ENCODE measurements around the gene SIRT6. TPM values are rescaled to one million over a fixed set of nuclear protein-coding genes. Genes with fewer than 3 reads are reported as not detected.
A peak's percentile ranks its signal among the peaks of the same experiment; 100 is the strongest.

SIRT6 gene
- total and polyA plus RNA-seq, 10 of the 15 experiments (the other 5 are each of a cell fraction or from before 2014, with no cell fraction given) = 1.3 to 49.6 (median 24.2) TPM

GRCh38 chr19:4217429-4218264 lies 35.3 kb upstream of the SIRT6 start (continued):
- TF ChIP-seq, protein P1, sequence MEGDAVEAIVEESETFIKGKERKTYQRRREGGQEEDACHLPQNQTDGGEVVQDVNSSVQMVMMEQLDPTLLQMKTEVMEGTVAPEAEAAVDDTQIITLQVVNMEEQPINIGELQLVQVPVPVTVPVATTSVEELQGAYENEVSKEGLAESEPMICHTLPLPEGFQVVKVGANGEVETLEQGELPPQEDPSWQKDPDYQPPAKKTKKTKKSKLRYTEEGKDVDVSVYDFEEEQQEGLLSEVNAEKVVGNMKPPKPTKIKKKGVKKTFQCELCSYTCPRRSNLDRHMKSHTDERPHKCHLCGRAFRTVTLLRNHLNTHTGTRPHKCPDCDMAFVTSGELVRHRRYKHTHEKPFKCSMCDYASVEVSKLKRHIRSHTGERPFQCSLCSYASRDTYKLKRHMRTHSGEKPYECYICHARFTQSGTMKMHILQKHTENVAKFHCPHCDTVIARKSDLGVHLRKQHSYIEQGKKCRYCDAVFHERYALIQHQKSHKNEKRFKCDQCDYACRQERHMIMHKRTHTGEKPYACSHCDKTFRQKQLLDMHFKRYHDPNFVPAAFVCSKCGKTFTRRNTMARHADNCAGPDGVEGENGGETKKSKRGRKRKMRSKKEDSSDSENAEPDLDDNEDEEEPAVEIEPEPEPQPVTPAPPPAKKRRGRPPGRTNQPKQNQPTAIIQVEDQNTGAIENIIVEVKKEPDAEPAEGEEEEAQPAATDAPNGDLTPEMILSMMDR (IDR thresholded peaks at IDR 0.05 in 2 of 3, conservative IDR thresholded peaks at IDR 0.05 in 1 of 3; ENCODE audit: control insufficient read depth in 2 of 3, extremely low read depth in 1 of 3, insufficient read depth in 1 of 3, low read depth in 3 of 3, low read length in 3 of 3) = no peak
- TF ChIP-seq CEBPB (IDR thresholded peaks at IDR 0.05; ENCODE audit: borderline replicate concordance in 1 of 2, low read depth in 2 of 2, low read length in 2 of 2) (no peak), KAT2A (conservative IDR thresholded peaks at IDR 0.05; ENCODE audit: control insufficient read depth, low read depth, low read length) (no peak), SUPT20H (IDR thresholded peaks at IDR 0.05; ENCODE audit: borderline replicate concordance, control insufficient read depth, low read depth, low read length) (no peak)

DNA sequence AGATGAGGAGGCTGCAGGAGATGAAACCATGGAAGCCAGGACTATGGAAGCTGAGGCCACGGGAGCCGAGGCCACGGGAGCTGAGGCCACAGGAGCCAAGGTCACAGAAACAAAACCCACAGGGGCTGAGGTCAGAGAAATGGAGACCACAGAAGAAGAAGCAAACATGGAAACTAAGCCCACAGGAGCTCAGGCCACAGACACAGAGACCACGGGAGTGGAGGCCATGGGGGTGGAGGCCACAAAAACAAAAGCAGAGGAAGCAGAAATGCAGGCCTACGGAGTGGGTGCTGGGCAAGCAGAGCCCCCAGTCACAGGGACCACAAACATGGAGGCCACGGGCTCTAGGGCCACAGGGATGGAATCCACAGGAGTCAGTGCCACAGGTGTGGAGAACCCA lies 34.5 kb upstream of the SIRT6 start:
- RAD21 ChIA-PET (ENCODE audit: unreplicated experiment) = no interaction called here
- TF ChIP-seq EGR1 (IDR thresholded peaks at IDR 0.05; ENCODE audit: borderline replicate concordance in 1 of 2, low read depth in 2 of 2, low read length in 2 of 2) = peak in 1 of 2 experiments; percentile 60; a peak in 2 of 3 replicates
- TF ChIP-seq RUNX3 (IDR thresholded peaks at IDR 0.05; ENCODE audit: low read length) = 0 out of 2 replicates have a peak, but pooled peaks have one; percentile 9
- no peak for TF ChIP-seq SMC3 (IDR thresholded peaks at IDR 0.05; ENCODE audit: borderline replicate concordance, low read length)
- no peak for TF ChIP-seq SMAD5 (IDR thresholded peaks at IDR 0.05; ENCODE audit: low read depth)
- DNase-seq (ENCODE audit: low read depth, low spot score) (no peak), ATAC-seq (no peak), FAIRE-seq (no peak)
- H3K27me3 ChIP-seq (replicated peaks in 1 of 2; ENCODE audit: control insufficient read depth in 2 of 2, insufficient read depth in 2 of 2, low read length in 1 of 2) = no peaks in the 10 kb centered on the region
- POLR2A ChIA-PET = interaction anchor here (0.8 to 1.1 kb wide), 2 partner anchors 13 to 17 kb away, joined by 3 to 7 read pairs; partner anchors contain the start of gene EBI3
- H3K4me1 ChIP-seq (ENCODE audit: control insufficient read depth, insufficient read depth, low read length) = peaks cover 23% of the 10 kb centered on the region
- H3K9ac ChIP-seq (ENCODE audit: control insufficient read depth, insufficient read depth, low read length) = no peak overlapping the region
- intact Hi-C loops (cut with micrococcal nuclease; ENCODE audit: unreplicated experiment) (no loop called here), in situ Hi-C loops (cut with MboI) (no loop called here)
- H2AFZ ChIP-seq (ENCODE audit: control insufficient read depth, low read depth, low read length) = no peak overlapping the region
- no TSS peak for BruUV-seq (replicated peaks)
- no peaks in the 10 kb centered on the region; the same call in 2 of the 3 replicates for H3K9me3 ChIP-seq (replicated peaks; ENCODE audit: control insufficient read depth, insufficient read depth, low read length)
- no peaks in the 10 kb centered on the region for H3K36me3 ChIP-seq (ENCODE audit: control insufficient read depth in 2 of 2, insufficient read depth in 2 of 2, low read length in 1 of 2)
- SMC1A ChIA-PET (ENCODE audit: uncharacterized antibody, unreplicated experiment) = no interaction called here
- no peaks in the 10 kb centered on the region for H4K20me1 ChIP-seq (ENCODE audit: control insufficient read depth, insufficient read depth)
- no peaks in the 10 kb centered on the region for H3K79me2 ChIP-seq (ENCODE audit: control insufficient read depth, insufficient read depth, low read length)
- no peak overlapping the region for H3K4me2 ChIP-seq (ENCODE audit: control insufficient read depth, insufficient read depth)
- 77% methylated on average over 6 of the region's 6 CpGs for WGBS (ENCODE audit: insufficient coverage, insufficient replicate concordance, low lambda C conversion rate, missing lambda C conversion rate)
- CTCF ChIA-PET = interaction anchor here (0.8 to 1.4 kb wide), 5 partner anchors 8 to 108 kb away, joined by 3 to 4 read pairs (median 3); no protein-coding TSS in a partner anchor
- no peak overlapping the region for H3K27ac ChIP-seq (ENCODE audit: control insufficient read depth, insufficient read depth)
- H3K4me3 ChIP-seq = no peak overlapping the region
